PC-3 (cell line): Measurements from ENCODE around the gene SRGAP1. TPM values are rescaled to one million over a fixed set of nuclear protein-coding genes. Genes with fewer than 3 reads are reported as not detected.
A peak's percentile ranks its signal among the peaks of the same experiment; 100 is the strongest.

ENCODE experiments used
- ATAC-seq: fragments of 200-7000 bp; cut with Tn5 transposase; 2 replicates; pipeline ENCODE4 v1.9.1; 2020; ENCODE audit warnings: mild to moderate bottlenecking, moderate library complexity
- BruUV-seq: library from RNA; stranded (reverse); fragments of 400-500 nt; replicated peaks from 2 replicates; lab custom pipeline; 2021; lab: Mats Ljungman, UMichigan
- CTCF ChIA-PET: fragments of 300-600 bp; sonication (Branson Sonifier 250); formaldehyde crosslinking; loops from one replicate; lab custom pipeline; 2022; ENCODE audit warnings: antibody characterized with exemption; lab: Charles Lee
- POLR2A ChIA-PET: fragments of 300-600 bp; sonication (Branson Sonifier 250); formaldehyde crosslinking; loops from one replicate; lab custom pipeline; 2022; ENCODE audit warnings: antibody characterized with exemption; ENCODE audit not compliant: unreplicated experiment; lab: Charles Lee
- DNase-seq: peaks from one replicate; pipeline ENCODE4 v3.0.0-alpha.2; 2015
- H2AFZ ChIP-seq: fragments of 300-600 bp; sonication (generic); 2 replicates; pipeline ENCODE4 v1.6.0; 2016; ENCODE audit warnings: antibody characterized with exemption, low read length
- H3F3A ChIP-seq: fragments of 300-600 bp; sonication (generic); one replicate; pipeline ENCODE4 v1.6.0; 2017; ENCODE audit warnings: antibody characterized with exemption, low read length, control low read depth, mild to moderate bottlenecking; ENCODE audit not compliant: unreplicated experiment
- H3K27ac ChIP-seq: fragments of 300-600 bp; sonication (generic); 2 replicates; pipeline ENCODE4 v1.5.1; 2016; ENCODE audit warnings: mild to moderate bottlenecking, low read length
- H3K27me3 ChIP-seq: fragments of 300-600 bp; sonication (generic); 2 replicates; pipeline ENCODE4 v1.6.1; 2016; ENCODE audit warnings: low read length, mixed read lengths
- H3K36me3 ChIP-seq: fragments of 300-600 bp; sonication (generic); 2 replicates; pipeline ENCODE4 v1.6.1; 2016; ENCODE audit warnings: low read depth, mixed run types, low read length, mixed read lengths
- H3K4me1 ChIP-seq: fragments of 300-600 bp; sonication (generic); 2 replicates; pipeline ENCODE4 v1.5.1; 2016; ENCODE audit warnings: low read length; ENCODE audit not compliant: insufficient read depth
- H3K4me2 ChIP-seq: fragments of 300-600 bp; sonication (generic); 2 replicates; pipeline ENCODE4 v1.6.0; 2016; ENCODE audit warnings: low read length
- H3K4me3 ChIP-seq: fragments of 300-600 bp; sonication (generic); 2 replicates; pipeline ENCODE4 v1.5.1; 2016; ENCODE audit warnings: mild to moderate bottlenecking, low read length, mixed read lengths
- H3K79me2 ChIP-seq: fragments of 300-600 bp; sonication (generic); 2 replicates; pipeline ENCODE4 v1.6.1; 2017; ENCODE audit warnings: low read length, mixed read lengths
- H3K9ac ChIP-seq: fragments of 300-600 bp; sonication (generic); 2 replicates; pipeline ENCODE4 v1.6.0; 2016; ENCODE audit warnings: mild to moderate bottlenecking, low read length
- H3K9me2 ChIP-seq: fragments of 300-600 bp; sonication (generic); replicated peaks from 2 replicates; pipeline ENCODE4 v1.6.1; 2016; ENCODE audit warnings: mixed run types, low read length, mixed read lengths
- H3K9me3 ChIP-seq: fragments of 300-600 bp; sonication (generic); 2 replicates; pipeline ENCODE4 v1.6.1; 2016; ENCODE audit warnings: low read length, mixed read lengths
- H4K20me1 ChIP-seq: fragments of 300-600 bp; sonication (generic); 2 replicates; pipeline ENCODE4 v1.6.1; 2016; ENCODE audit warnings: low read length, mixed read lengths
- EZH2 ChIP-seq: fragments of 300-600 bp; sonication (generic); IDR thresholded peaks from one replicate; pipeline ENCODE4 v1.6.1; 2017; ENCODE audit warnings: antibody characterized with exemption, mild to moderate bottlenecking, low read length; ENCODE audit not compliant: unreplicated experiment
- EZH2phosphoT487 ChIP-seq: fragments of 300-600 bp; sonication (generic); IDR thresholded peaks from 2 replicates; pipeline ENCODE4 v1.6.1; 2018; ENCODE audit warnings: mild to moderate bottlenecking, antibody characterized with exemption, low read length, borderline replicate concordance
- intact Hi-C: fragments of 100-400 bp; cut with micrococcal nuclease; formaldehyde crosslinking; loops from 2 replicates; pipeline ENCODE4 v1.9.0; 2023
- total RNA-seq: library from RNA; depleted of rRNA; stranded (reverse); fragments of >200 nt; gene quantifications from 2 replicates; pipeline ENCODE4 v1.2.3, GENCODE V29; 2014
- TF ChIP-seq, protein P1 (sequence below): fragments of 300-600 bp; sonication (generic); conservative IDR thresholded peaks from 2 replicates; pipeline ENCODE4 v1.5.1; 2017; ENCODE audit warnings: antibody characterized with exemption, low read depth, mild to moderate bottlenecking, low read length

SRGAP1 gene
- total RNA-seq, 1 experiment from 2014 or later: 11.0 TPM

DNA sequence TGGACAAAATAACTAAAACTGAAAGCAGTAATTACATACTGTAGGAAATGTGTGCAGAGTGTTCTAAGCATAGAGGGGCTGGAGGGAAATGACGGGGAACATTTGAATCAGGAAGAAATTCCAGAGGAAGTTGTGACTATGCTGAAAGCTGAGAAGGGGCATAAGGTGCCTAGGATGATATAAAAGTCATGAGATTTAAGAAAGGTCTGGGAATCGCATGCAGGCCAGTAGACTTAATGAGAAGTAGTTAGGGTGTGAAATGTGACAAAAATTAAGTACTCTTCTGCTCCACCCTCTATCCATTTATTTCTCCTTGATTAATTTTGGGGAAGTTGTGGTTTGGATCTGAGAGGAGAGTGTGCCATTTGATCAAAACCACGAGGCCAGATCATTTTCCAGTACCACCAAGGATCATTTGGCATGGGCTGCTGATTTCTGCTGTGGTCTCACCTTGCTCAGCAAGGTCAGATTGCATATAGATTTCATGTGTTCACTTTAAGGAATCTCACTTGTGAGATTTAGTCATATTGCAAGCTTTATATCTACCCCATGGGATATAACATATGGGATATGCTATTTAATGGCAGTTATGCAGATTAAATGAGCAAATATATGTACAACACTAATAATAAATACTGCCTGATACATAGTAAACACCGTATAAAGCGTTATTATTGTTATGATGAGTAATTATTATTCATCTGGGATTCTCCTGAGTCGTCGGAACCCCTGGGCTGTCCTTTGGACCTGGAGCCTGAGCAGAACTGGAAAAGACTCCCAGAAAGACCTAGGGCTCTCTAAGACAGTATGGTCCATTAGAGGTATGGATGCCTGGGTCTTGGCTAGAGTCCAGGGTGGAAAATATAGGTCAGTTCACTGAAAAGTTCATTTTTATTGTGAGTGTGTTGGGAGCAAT is 72.3 kb downstream of the SRGAP1 start:
- H2AFZ ChIP-seq: 0 out of 2 replicates have a peak overlapping the region, but pooled peaks have one; percentile 7
- intact Hi-C loops: loop anchor here (5.0 kb wide), 1 partner anchor 170 kb away; no protein-coding TSS in a partner anchor
- peaks cover 22% of the 10 kb centered on the region for H3F3A ChIP-seq
- no peaks in the 10 kb centered on the region for H4K20me1 ChIP-seq
- CTCF ChIA-PET: interaction anchor here (0.6 kb wide), 1 partner anchor 11 kb away, joined by 4 read pairs; no protein-coding TSS in a partner anchor
- peak overlapping the region; percentile 99 for H3K27ac ChIP-seq
- no peaks in the 10 kb centered on the region for H3K9me3 ChIP-seq
- H3K27me3 ChIP-seq: no peaks in the 10 kb centered on the region
- H3K36me3 ChIP-seq: no peaks in the 10 kb centered on the region
- no TSS peak for BruUV-seq
- POLR2A ChIA-PET: no interaction called here
- TF ChIP-seq EZH2phosphoT487 (no peak), EZH2 (no peak)
- TF ChIP-seq, protein P1, sequence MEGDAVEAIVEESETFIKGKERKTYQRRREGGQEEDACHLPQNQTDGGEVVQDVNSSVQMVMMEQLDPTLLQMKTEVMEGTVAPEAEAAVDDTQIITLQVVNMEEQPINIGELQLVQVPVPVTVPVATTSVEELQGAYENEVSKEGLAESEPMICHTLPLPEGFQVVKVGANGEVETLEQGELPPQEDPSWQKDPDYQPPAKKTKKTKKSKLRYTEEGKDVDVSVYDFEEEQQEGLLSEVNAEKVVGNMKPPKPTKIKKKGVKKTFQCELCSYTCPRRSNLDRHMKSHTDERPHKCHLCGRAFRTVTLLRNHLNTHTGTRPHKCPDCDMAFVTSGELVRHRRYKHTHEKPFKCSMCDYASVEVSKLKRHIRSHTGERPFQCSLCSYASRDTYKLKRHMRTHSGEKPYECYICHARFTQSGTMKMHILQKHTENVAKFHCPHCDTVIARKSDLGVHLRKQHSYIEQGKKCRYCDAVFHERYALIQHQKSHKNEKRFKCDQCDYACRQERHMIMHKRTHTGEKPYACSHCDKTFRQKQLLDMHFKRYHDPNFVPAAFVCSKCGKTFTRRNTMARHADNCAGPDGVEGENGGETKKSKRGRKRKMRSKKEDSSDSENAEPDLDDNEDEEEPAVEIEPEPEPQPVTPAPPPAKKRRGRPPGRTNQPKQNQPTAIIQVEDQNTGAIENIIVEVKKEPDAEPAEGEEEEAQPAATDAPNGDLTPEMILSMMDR: no peak
- peak overlapping the region; percentile 16 for H3K4me3 ChIP-seq
- no peaks in the 10 kb centered on the region for H3K9me2 ChIP-seq
- peaks cover 74% of the 10 kb centered on the region for H3K4me1 ChIP-seq
- peaks cover 79% of the 10 kb centered on the region for H3K79me2 ChIP-seq
- H3K9ac ChIP-seq: peak overlapping the region; percentile 90
- DNase-seq (peak; percentile 63), ATAC-seq (peak; percentile 9)
- H3K4me2 ChIP-seq: peak overlapping the region; percentile 82

DNA sequence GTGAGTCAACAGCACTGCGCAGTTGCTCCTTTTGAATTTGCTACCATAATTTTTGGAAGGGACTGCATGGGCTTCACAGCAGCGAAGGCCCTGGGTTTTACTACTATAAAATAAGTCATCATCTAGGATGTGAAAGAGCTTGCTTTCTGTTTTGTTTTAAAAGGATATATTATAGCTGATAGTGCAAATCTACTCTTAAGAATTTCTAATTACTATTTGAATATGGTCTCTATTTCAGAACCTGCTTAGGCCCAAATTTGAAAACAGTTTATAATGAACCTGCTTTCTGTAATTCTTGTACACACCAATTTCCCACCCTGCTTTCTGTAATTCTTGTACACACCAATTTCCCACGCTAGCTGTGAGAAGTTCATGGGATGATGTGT is 73.0 kb downstream of the SRGAP1 start:
- BruUV-seq: TSS peak; percentile 95
- Histone ChIP-seq H3K4me3 (peak overlapping the region; percentile 16), H3K9me3 (no peaks in the 10 kb centered on the region), H3K27ac (peak overlapping the region; percentile 99), H2AFZ (no peak overlapping the region), H3K79me2 (peaks cover 79% of the 10 kb centered on the region), H3K9me2 (no peaks in the 10 kb centered on the region), H3K27me3 (no peaks in the 10 kb centered on the region), H3F3A (peaks cover 22% of the 10 kb centered on the region), H3K9ac (peak overlapping the region; percentile 90), H4K20me1 (no peaks in the 10 kb centered on the region), H3K36me3 (no peaks in the 10 kb centered on the region), H3K4me1 (peaks cover 74% of the 10 kb centered on the region), H3K4me2 (peak overlapping the region; percentile 82)
- DNase-seq: no peak
- TF ChIP-seq EZH2 (no peak), EZH2phosphoT487 (no peak)
- TF ChIP-seq, protein P1: no peak
- ATAC-seq: no peak
- POLR2A ChIA-PET: no interaction called here
- intact Hi-C loops: loop anchor here (5.0 kb wide), 1 partner anchor 170 kb away; no protein-coding TSS in a partner anchor
- CTCF ChIA-PET: no interaction called here
